ENCODE data around the gene PRMT3.

- TF ChIP-seq POLR2A (IDR thresholded peaks at IDR 0.05), result no peak
- no peak for TF ChIP-seq CTCF (IDR thresholded peaks at IDR 0.05 in 8 of 11, conservative IDR thresholded peaks at IDR 0.05 in 3 of 11)
Measured at GRCh38 chr11:20448834-20449233, 61.3 kb downstream of the PRMT3 start.

Measured in spleen (tissue), 7 donors.